AG09309 (cell line): Measurements from ENCODE around the gene DPYD.

Source experiments
- DNase-seq: peaks from one replicate; pipeline ENCODE4 v3.0.0-alpha.2; 2010; ENCODE audit warnings: low read depth
- H3K4me3 ChIP-seq: 2 replicates; pipeline ENCODE4 v1.5.1; 2011; ENCODE audit warnings: mild to moderate bottlenecking, low read depth, low read length, moderate library complexity; ENCODE audit not compliant: control insufficient read depth
- CTCF ChIP-seq: IDR thresholded peaks from 2 replicates; pipeline ENCODE4 v1.5.1; 2011; ENCODE audit warnings: mild to moderate bottlenecking, low read depth, low read length, inconsistent platforms; ENCODE audit not compliant: insufficient read depth, control insufficient read depth; ENCODE audit errors: missing control alignments

The DPYD gene

GRCh38 chr1:97783751-97784150 lies 137.1 kb downstream of the DPYD start:
- no peak for DNase-seq
- no peak overlapping the region for H3K4me3 ChIP-seq
- TF ChIP-seq CTCF = no peak

- no peak overlapping the region for H3K4me3 ChIP-seq
- TF ChIP-seq CTCF = no peak
- DNase-seq = no peak
Measured at GRCh38 chr1:97781762-97782337, 139.0 kb downstream of the DPYD start.

GRCh38 chr1:97780884-97781283 lies 139.9 kb downstream of the DPYD start:
- no peak for DNase-seq
- no peak for TF ChIP-seq CTCF
- H3K4me3 ChIP-seq = no peak overlapping the region

- H3K4me3 ChIP-seq = no peak overlapping the region
- no peak for DNase-seq
- TF ChIP-seq CTCF = peak; percentile 18
Measured at GRCh38 chr1:97778718-97779117, 142.1 kb downstream of the DPYD start.

GRCh38 chr1:97770376-97770775 lies 150.5 kb downstream of the DPYD start:
- TF ChIP-seq CTCF = no peak
- no peak for DNase-seq
- no peak overlapping the region for H3K4me3 ChIP-seq

GRCh38 chr1:97767381-97767780 lies 153.5 kb downstream of the DPYD start:
- no peak for DNase-seq
- TF ChIP-seq CTCF = no peak
- no peak overlapping the region for H3K4me3 ChIP-seq

- no peak overlapping the region for H3K4me3 ChIP-seq
- TF ChIP-seq CTCF = no peak
- no peak for DNase-seq
Measured at GRCh38 chr1:97764991-97765390, 155.8 kb downstream of the DPYD start.
